ENCODE measurements around the gene KLLN.

- TF ChIP-seq POLR2A (IDR thresholded peaks at IDR 0.05) (no peak), CTCF (IDR thresholded peaks at IDR 0.05) (no peak)
Measured at GRCh38 chr10:87836098-87836497, 27.2 kb downstream of the KLLN start.

Measured in uterus (tissue), 2 donors.